HG02870 (cell line): Measurements from ENCODE around the gene TRPT1.

ENCODE experiments used
- ATAC-seq: cut with Tn5 transposase; IDR thresholded peaks from one replicate; pipeline ENCODE4 v1.9.1; 2021; ENCODE audit warnings: mild to moderate bottlenecking, moderate library complexity; ENCODE audit not compliant: unreplicated experiment

The TRPT1 gene

DNA sequence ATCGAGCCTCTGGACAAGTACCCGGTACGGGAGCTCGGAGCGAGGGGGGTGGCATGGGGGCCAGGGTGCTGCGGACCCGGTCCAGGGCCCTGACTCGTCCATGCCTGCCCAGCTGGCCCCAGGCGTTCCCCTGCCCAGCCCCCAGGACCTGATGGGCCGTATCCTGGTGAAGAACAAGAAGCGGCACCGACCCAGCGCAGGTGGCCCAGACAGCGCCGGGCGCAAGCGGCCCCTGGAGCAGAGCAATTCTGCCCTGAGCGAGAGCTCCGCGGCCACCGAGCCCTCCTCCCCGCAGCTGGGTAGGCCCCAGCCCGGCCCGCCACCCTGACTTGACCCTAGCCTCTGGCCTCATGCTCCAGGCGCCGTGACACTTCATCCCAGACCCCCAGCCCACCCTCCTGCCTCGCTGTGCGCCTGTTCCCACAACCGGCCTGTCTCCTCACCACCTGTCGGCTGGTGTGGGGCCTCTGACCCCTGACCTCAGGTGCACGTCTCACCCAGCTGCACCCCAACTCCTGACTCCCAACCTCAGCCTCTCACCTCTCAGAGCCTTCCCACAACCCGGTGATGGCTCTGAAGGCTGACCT lies 33.1 kb upstream of the TRPT1 start:
- ATAC-seq: no peak

DNA sequence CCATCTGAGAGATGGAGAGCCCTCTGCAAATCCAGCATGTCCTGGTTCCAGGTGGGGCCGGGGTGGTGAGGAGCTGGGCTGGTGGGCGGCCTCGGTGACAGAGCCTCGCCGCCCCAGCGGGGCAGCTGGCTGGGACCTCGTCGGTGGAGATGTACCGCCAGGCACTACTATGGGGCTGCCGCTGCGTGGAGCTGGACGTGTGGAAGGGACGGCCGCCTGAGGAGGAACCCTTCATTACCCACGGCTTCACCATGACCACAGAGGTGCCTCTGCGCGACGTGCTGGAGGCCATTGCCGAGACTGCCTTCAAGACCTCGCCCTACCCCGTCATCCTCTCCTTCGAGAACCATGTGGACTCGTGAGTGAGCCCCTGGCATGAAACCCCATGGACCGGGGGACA lies 32.4 kb upstream of the TRPT1 start:
- ATAC-seq: no peak

DNA sequence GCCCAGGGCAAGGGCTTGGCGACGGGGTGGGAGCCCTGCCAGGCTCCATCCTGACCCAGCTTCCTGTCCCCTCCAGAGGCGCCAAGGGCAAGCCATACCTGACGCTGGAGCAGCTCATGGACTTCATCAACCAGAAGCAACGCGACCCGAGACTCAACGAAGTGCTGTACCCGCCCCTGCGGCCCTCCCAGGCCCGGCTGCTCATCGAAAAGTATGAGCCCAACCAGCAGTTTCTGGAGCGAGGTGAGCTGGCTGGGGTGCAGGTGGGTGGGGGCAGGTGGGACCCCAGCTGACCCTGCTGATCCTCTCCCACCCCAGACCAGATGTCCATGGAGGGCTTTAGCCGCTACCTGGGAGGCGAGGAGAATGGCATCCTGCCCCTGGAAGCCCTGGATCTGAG lies 30.3 kb upstream of the TRPT1 start:
- no peak for ATAC-seq

DNA sequence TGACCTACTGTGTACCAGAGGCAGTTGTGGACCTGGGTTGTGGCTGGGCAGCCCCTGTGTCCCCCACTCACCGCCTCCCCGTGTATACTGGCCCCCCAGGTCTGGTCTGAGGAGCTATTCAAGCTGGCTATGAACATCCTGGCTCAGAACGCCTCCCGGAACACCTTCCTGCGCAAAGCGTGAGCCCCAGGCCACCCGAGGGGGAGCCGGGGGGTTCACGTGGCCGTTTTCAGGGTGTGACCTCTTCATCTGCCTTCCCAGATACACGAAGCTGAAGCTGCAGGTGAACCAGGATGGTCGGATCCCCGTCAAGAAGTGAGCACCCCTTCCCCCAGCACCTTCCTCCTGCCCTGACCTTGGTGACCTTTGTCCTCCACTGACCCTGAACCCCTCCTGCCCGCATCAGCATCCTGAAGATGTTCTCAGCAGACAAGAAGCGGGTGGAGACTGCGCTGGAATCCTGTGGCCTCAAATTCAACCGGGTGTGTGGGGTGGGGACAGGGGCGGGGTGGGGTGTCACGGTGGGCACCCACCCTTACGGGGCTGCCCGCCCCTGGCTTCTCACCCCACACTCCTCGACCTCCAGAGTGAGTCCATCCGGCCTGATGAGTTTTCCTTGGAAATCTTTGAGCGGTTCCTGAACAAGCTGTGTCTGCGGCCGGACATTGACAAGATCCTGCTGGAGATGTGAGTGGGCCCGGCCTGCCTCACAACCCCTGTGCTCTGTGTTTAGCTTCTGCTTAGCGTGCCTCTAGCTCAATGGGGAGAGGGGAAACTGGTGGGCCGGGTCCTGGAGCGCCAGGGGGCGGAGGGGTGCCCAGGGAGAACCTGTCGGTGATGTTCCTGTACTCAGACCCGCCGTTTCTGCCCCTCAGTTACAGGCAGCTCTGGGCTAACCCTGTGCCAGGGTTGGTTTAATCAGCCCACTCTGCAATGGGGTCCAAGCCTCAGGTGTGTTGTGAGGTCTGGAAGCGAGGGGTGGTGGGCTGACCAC lies 29.4 kb upstream of the TRPT1 start:
- no peak for ATAC-seq

DNA sequence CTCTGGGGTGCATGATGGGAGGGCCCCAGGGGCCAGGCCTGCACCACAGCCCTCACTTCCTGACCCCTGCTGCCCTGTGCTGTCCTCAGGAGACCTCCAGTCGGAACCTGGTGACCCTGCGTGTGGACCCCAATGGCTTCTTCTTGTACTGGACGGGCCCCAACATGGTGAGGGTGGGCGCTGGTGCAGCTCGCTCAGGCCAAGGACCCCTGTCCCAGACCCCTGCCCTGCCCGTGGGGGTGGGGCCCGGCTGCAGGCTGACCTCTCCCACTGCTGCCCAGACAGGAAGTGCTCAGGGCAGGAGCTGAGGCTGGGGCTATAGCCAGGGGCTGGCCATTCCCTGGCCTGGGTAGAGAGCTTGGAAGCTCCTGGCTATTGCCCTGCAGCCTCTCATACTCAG lies 28.3 kb upstream of the TRPT1 start:
- no peak for ATAC-seq

DNA sequence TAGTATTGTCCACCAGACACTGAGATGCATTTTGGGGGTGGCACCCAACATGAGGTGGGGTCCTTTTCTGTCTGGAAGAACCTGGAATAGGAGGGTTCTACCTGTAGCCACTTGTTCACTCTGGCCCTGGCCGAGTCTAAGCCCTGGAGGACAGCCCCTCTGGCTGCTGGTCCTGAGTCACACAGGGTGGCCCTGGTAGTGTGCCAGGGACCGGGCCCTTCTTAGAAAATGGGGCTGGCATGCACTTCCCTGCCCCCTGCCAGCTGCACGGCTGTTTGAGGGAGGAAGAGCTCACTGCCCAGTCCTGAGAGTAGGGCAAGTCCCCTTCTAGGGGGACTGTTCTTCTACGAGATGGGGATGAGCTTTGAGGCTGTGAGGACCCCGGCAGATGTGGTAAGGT lies 27.5 kb upstream of the TRPT1 start:
- ATAC-seq: no peak

DNA sequence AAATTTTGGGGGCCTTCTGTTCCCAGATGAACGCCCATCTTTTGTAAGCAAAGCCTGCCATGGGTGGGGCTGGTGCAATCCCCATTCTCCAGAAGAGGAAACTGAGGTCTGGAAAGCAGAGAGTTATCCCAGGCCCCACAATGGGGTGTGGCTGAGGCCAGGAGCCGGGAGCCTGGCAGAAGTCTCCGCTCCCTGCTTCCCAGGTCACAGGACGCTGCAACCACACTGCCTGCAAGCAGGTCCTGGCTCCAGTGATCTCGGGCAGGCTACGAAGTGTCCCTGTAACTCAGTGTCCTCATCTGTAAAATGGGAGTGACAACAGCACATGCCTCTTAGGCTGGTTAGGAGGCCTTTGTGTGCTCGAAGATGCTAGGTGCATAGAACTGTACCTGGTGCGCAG lies 27.1 kb upstream of the TRPT1 start:
- no peak for ATAC-seq

DNA sequence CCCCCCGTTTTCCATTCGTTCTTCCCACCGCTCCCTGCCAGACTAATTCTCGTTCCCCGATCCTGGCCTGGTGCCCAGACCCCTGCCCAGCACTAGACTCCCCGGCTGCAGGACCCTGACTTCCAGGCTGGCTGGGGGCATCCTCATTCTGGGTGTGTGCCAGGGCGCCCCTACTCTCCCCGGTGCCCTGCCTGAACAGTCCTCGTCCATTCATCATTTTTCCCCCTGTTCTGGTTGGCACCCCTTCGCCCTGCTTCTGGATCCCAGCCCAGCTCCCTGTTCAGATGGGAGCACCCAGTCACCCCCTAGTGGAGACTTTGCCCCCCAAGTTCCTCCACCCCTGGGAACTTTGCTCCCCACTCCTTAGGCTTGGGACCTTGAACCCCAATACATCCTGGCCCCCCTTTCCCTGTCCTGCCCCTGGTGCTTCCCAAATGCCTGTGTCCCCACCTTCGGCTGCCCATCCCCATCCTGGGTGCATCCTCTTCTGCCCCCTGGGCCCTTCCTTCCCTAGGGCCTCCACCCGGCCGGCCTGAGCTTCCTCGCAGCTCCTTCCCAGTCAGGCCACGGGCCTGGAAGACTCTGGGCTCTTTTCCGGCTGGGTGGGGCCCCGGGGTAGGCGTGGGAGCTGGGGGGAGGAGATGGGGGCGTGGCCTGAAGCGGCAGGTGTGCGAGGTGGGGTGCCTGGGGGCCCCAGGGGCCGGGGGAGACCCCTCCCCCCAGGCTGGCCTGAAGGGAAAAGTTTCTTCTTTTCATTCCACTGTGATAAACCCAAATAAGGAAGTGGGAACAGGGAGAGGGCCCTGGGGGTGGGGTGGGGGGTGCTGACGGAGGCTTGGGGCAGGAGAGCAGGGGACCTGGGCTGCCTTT lies 26.3 kb upstream of the TRPT1 start:
- ATAC-seq: no peak

DNA sequence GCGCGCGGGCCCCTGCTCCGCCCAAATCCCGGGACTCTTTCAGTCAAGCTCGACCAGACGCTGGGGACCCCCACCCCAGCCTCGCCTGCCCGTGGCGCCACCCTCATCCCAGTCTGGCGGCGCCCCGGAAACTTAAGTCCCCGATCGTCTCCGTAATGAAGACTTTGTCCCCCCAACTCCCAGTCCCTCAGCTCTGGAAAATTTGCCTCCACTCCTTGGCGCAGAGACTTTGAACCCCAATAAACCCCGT lies 25.7 kb upstream of the TRPT1 start:
- peak; percentile 8 for ATAC-seq

DNA sequence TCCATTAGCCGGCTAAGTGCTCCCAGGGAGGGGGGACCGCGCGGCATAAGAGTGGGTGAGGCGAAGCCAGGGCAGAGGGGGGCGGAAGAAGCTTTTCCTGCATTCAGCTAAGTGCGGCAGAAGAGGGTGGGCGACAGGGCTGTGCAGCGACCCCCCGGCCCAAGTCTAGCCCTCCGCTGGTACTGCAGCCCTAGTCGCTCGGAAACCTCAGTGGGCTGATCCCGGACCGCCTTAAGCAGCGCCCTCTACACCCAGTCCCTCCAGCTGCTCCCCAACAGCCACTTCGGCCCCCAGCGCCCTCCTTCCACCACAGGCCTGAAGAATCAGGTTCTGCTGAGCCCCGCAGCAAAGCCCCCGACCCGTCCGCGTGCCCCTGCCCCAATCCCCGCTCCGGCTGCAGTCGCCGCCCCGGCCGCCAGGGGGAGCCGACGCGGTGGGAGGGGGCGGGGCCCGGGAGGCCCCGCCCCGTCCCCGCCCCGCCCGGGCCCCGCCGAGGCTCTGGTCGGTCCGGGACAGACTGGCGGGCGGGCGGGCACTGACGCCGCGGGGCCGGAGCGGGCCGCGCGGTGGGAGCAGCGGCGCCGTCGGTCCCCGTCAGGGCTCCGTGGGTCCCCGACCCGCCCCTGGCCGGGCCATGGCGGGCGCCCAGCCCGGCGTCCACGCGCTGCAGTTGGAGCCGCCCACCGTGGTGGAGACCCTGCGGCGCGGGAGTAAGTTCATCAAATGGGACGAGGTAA lies 25.2 kb upstream of the TRPT1 start, which contains the start of gene PLCB3:
PLCB3 (plus strand) TSS at position 515 of the 737 bp plus-strand sequence; CDS start at position 635, 120 bp downstream.
- ATAC-seq: peak; percentile 31

DNA sequence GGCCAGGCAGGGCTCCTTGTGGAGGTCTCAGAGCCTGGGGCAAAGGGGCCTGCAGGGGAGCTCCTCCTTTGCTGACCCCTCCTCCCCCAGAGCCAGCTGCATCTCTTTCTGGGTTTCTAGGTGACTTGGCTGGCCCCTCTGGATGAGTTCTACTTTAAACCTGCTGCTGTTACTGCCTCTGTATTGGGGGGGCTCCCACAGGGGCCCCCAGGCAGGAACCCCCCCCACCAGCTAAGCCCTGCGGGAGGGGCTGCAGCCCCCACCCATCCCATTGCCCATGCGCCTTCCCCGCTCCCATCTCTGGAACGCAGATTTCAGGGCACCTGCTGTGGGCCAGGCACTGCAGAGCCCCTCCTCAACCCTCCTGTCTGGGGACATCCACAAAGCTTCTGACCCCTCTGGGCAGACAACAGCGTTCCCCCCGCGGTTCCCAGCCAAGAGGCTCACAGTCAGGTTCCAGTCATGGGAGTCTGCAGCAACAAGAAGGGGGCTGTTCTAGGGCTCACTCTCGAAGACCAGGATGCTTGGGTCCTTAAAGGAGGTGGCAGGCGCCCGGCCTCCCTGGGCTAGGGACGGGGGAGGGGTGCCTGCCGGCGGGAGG lies 24.5 kb upstream of the TRPT1 start:
- ATAC-seq: no peak

DNA sequence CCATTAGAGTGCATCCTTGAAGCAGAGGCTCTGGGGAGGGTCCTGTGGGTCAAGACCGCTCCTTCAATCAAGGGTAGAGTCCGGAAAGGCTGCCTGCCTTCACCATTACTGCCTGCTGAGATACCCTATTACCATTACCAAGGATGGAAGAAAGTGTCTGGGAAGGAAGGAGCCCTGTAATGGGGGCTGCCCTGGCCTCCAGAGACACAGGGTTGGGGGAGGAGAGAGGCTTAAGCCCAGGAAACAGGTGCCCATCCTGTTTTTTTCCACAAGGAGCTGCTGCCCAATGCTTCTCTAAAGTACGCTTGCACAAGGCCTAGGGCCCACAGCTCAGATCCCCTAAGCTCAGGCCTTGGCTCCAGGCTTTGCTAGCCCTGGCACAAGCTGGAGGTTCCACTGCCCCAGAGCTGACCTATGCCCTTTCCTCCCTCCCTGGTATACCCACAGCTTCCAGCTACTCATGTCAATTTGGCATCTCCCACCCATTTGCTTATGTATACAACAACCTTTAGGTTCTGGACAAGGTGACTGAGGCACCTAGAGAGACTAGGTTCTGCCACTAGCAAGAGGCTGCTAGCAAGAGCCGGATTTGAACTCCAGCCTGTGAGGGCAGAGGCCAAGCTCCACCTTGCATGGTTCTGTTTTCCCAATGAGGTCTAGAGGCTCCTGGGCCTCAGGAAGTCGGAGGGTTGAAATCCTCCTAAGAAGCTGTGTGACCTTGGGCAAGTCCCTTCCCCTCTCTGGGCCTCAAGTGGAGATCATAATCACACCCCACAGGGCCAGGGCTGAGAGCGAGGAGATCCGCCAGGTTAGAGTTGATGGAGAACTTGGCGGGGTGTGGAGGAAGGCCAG lies 23.8 kb upstream of the TRPT1 start:
- ATAC-seq: no peak

DNA sequence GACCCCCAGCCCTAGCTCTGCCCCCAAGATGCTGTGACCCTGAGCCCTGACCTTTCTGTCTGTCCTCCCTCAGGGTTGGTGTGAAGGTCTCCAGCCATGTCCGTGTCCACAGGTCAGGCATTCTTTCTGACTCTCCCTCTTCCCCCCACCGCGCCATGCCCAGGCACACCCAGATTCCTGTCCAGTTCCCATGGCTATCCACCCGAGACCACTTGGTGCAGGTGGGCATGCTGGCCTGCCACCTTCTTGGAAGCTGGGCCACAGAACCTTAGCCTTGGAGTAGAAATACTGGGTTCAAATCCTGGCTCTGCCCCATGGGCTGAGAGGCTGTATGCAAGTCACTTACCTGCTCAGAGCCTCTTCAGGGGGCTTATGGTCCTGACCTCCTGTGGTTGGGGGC lies 23.1 kb upstream of the TRPT1 start:
- ATAC-seq: no peak

DNA sequence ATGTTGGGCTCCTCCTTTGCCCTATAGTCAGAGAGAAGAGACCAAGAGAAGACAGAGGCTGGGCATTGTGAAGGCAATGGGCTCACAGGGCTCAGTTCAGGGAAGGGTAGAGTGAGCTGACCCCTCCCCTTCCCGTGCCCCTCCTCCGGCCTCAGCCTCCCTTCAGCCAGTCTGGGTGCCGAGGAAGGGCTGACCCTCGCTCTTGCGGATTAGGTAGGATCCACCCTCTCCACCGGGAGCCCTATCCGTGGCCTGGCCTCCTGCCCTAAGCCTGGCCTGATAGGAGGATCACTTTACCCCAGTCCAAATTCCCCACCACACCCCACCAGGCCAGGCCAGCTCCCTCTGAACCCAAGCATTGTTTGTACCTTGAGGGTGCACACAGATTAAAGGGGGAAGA lies 22.6 kb upstream of the TRPT1 start:
- ATAC-seq: no peak

DNA sequence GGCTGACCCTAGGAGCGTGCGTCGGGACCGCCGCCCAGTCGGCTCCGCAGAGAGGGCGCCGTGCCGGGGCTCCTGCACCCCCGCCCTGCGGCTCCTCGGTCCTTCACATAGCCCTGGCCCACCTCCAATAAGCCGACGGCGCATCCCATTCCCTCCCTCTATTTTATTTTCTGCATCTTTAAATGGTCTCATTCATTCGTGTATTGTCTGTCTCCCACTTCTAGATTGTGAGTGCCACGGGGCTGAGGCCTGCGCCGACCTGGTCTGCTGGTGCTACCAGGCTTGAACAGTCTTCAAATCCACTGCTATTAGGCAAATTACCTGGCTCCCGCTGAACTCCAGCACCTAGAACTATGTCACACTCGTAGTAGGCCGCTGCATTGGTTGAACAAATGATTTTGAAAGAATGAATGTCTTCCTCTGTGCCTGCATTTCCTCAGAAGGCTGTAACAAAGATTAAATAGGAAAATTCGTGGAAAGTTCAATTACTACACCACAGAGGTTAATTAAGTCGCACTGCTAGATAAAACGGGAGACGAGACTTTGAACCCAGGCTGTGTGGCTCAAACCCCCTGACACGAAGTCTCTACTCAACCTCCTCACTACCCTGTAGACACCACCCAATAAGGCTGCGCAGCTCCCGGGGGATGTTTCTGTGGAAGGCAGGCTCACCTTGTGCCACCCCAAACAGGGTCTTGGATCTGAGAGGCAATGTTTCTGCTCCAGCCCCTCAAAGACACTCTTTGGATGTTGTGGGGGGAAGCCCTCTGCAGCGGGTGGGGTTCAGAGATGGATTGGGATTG lies 21.9 kb upstream of the TRPT1 start:
- ATAC-seq: no peak

DNA sequence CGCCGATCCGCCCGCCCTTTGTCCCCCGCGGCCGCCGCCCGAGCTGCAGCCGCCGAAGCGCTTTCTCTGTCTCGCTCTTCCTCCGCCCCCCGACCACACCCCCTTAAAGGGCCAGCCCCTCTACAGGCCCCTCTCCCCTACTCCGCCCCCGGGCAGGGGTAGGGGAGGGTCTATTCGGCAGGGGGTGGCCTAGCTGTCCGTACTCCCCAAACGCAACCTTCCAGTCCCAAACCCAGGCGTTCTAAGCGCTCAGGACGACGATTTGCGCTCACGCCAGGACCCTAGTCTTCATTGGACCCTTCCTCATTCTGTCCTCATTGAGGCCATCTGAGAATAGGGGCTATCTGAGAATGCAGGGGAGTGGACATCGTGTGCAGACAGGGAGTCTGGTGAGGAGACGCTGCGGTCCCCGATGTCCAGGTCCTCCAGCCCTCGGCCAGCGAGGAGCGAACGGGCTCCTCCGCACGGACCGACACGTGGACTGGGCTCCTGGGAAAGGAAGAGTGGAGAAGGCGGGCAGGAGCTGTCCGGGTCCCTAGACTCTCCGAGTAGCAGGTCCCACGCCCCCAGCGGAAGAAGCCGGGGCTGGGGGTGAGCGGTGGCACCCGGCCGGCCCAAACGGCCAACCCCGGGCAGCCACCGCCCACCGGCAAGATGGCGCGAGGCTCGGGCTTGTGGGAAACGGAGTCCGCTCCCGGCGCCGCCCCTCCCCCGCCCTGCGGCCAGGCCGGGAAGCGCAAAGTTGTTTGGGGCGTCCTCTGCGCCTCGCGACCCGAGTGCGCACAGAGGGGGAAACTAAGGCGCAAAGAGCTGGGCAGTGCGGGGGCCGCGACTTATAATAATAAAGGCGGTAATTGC lies 21.1 kb upstream of the TRPT1 start, which contains the start of gene PPP1R14B:
PPP1R14B (minus strand) TSS at position 73 of the 858 bp plus-strand sequence. CDS start 270 bp downstream, outside the sequence.
- ATAC-seq: peak; percentile 32

DNA sequence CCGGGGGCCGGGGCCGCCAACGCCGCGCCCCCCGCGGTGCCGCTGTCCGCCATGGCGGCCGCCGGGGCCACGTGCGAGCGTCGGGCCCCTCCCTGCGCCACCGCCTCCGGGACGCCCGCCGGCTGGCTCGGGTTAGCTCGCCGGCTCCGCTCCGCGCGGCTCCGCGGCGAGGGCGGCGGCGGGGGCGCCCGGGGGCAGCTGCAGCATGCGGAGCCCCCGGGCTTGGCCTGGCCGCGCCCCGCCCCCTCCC lies 20.6 kb upstream of the TRPT1 start:
- ATAC-seq: peak; percentile 26
